SK-N-SH (cell line): ENCODE results near the gene REEP3. TPM values are rescaled to one million over a fixed set of nuclear protein-coding genes. Genes with fewer than 3 reads are reported as not detected.
"Not testable (repeated sequence)": the region's sequence is repeated elsewhere in the genome, so short reads cannot be mapped to it uniquely, and the experiment has no call there.

ENCODE experiments used
- CTCF ChIA-PET: fragments of 300-600, 350-600 bp; formaldehyde crosslinking; extraction: SDS; loops from one replicate; lab custom pipeline; 2021; lab: Yijun Ruan, JAX
- POLR2A ChIA-PET: fragments of 350-600 bp; sonication (Branson Sonifier 250); formaldehyde crosslinking; extraction: SDS; loops from one replicate; lab custom pipeline; 2020; ENCODE audit warnings: antibody characterized with exemption, inconsistent platforms; lab: Yijun Ruan, JAX
- DNase-seq: peaks from one replicate; pipeline ENCODE4 v3.0.0; 2012
- H2AFZ ChIP-seq: fragments of 200-600 bp; sonication (generic); 2 replicates; pipeline ENCODE4 v1.8.1; 2016; ENCODE audit warnings: antibody characterized with exemption, mild to moderate bottlenecking, low read depth
- H3F3A ChIP-seq: fragments of 200-600 bp; sonication (generic); replicated peaks from 2 replicates; pipeline ENCODE3; 2016; ENCODE audit warnings: antibody characterized with exemption, mild to moderate bottlenecking; ENCODE audit not compliant: insufficient read depth
- H3K27ac ChIP-seq, 2 experiments: fragments of 200-500 bp in 1 of 2; fragments of 200-600 bp in 1 of 2; sonication (Bioruptor generic) in 1 of 2; sonication (generic), shearing (Covaris generic) in 1 of 2; 2 replicates each; pipeline versions ENCODE4 v1.5.1 to v1.6.1; 2014 to 2016; ENCODE audit warnings: low read depth in 2 of 2, inconsistent platforms in 1 of 2, low read length in 1 of 2, mild to moderate bottlenecking in 1 of 2, mixed read lengths in 1 of 2
- H3K27me3 ChIP-seq: fragments of 200-600 bp; sonication (generic), shearing (Covaris generic); 2 replicates; pipeline ENCODE4 v1.6.1; 2016; ENCODE audit warnings: mixed run types; ENCODE audit not compliant: insufficient read depth
- H3K36me3 ChIP-seq, 2 experiments: fragments of 200-500 bp in 1 of 2; fragments of 200-600 bp in 1 of 2; sonication (Bioruptor generic) in 1 of 2; sonication (generic) in 1 of 2; replicated peaks in 1 of 2; 2 replicates each; pipeline versions ENCODE3 to v1.5.1; 2014 to 2016; ENCODE audit warnings: low read length in 1 of 2, mild to moderate bottlenecking in 1 of 2; ENCODE audit not compliant: insufficient read depth in 2 of 2, control insufficient read depth in 1 of 2
- H3K4me1 ChIP-seq, 2 experiments: fragments of 200-500 bp in 1 of 2; fragments of 200-600 bp in 1 of 2; sonication (Bioruptor generic) in 1 of 2; sonication (generic), shearing (Covaris generic) in 1 of 2; 2 replicates each; pipeline versions ENCODE4 v1.5.1 to v1.6.1; 2014 to 2016; ENCODE audit warnings: low read depth in 1 of 2, low read length in 1 of 2, mixed run types in 1 of 2; ENCODE audit not compliant: insufficient read depth in 2 of 2, control insufficient read depth in 1 of 2
- H3K4me2 ChIP-seq: fragments of 200-600 bp; sonication (generic), shearing (Covaris generic); 2 replicates; pipeline ENCODE4 v1.6.1; 2017; ENCODE audit warnings: mixed run types
- H3K4me3 ChIP-seq, 2 experiments: fragments of 200-500 bp in 1 of 2; fragments of 200-600 bp in 1 of 2; sonication (Bioruptor generic) in 1 of 2; sonication (generic), shearing (Covaris generic) in 1 of 2; 2 replicates each; pipeline versions ENCODE4 v1.5.1 to v1.8.1; 2014 to 2016; ENCODE audit warnings: low read depth in 2 of 2, inconsistent platforms in 1 of 2, low read length in 1 of 2, mild to moderate bottlenecking in 1 of 2, mixed read lengths in 1 of 2, moderate library complexity in 1 of 2
- H3K79me2 ChIP-seq: fragments of 200-600 bp; sonication (generic); 2 replicates; pipeline ENCODE4 v1.8.1; 2017; ENCODE audit warnings: mild to moderate bottlenecking; ENCODE audit not compliant: insufficient read depth
- H3K9ac ChIP-seq: fragments of 200-600 bp; sonication (generic); 2 replicates; pipeline ENCODE4 v1.6.1; 2017; ENCODE audit warnings: mixed run types
- H3K9me2 ChIP-seq: fragments of 200-600 bp; sonication (generic); 2 replicates; pipeline ENCODE4 v1.6.1; 2017; ENCODE audit warnings: mixed run types
- H3K9me3 ChIP-seq: fragments of 200-600 bp; sonication (generic); 2 replicates; pipeline ENCODE4 v1.6.1; 2017; ENCODE audit warnings: mixed run types, mild to moderate bottlenecking, moderate library complexity
- H4K20me1 ChIP-seq: fragments of 200-600 bp; sonication (generic); 2 replicates; pipeline ENCODE4 v1.6.1; 2017; ENCODE audit warnings: mild to moderate bottlenecking, mixed run types; ENCODE audit not compliant: insufficient read depth
- CHD2 ChIP-seq: fragments of 150-350 bp; IDR thresholded peaks from 2 replicates; pipeline ENCODE4 v1.6.1; 2018; ENCODE audit warnings: low read length; ENCODE audit not compliant: partially characterized antibody
- EZH2phosphoT487 ChIP-seq: fragments of 200-600 bp; sonication (generic); IDR thresholded peaks from 2 replicates; pipeline ENCODE4 v1.6.1; 2017; ENCODE audit warnings: low read depth, mixed run types, mild to moderate bottlenecking, antibody characterized with exemption, moderate library complexity, borderline replicate concordance
- FOSL2 ChIP-seq: IDR thresholded peaks from 2 replicates; pipeline ENCODE4 v1.4.0; 2012; ENCODE audit warnings: low read depth, mild to moderate bottlenecking, moderate library complexity, borderline replicate concordance
- GABPA ChIP-seq: IDR thresholded peaks from 2 replicates; pipeline ENCODE4 v1.4.0; 2012; ENCODE audit warnings: low read depth, mild to moderate bottlenecking
- GATA2 ChIP-seq: sonication (generic); formaldehyde crosslinking; IDR thresholded peaks from 2 replicates; pipeline ENCODE4 v1.5.0; 2020; ENCODE audit warnings: mild to moderate bottlenecking, missing genetic modification reagents
- JUND ChIP-seq: IDR thresholded peaks from 2 replicates; pipeline ENCODE4 v1.4.0; 2012
- MEF2A ChIP-seq: IDR thresholded peaks from 2 replicates; pipeline ENCODE4 v1.4.0; 2012; ENCODE audit warnings: low read depth, borderline replicate concordance
- SMC3 ChIP-seq: IDR thresholded peaks from 2 replicates; pipeline ENCODE4 v1.6.1; 2012; ENCODE audit warnings: low read depth, low read length, improper control_type of control experiment
- TAF1 ChIP-seq: IDR thresholded peaks from 2 replicates; pipeline ENCODE4 v1.6.1; 2012; ENCODE audit warnings: low read depth, mild to moderate bottlenecking, low read length, moderate library complexity, borderline replicate concordance
- YY1 ChIP-seq: IDR thresholded peaks from 2 replicates; pipeline ENCODE4 v1.4.0; 2012; ENCODE audit warnings: low read depth, mild to moderate bottlenecking
- WGBS: methylation state at CpG from one replicate; pipeline ENCODE4 v1.1.6; 2017; ENCODE audit warnings: low lambda C conversion rate; 5-methylcytosine and 5-hydroxymethylcytosine counted together
- polyA plus RNA-seq, 3 experiments: library from polyadenylated mRNA; depleted of rRNA; stranded (reverse); fragments of >200 nt; gene quantifications; 2 replicates each; pipeline ENCODE4 v1.2.3, GENCODE V29; 2012
- TF ChIP-seq, protein P1 (sequence below): IDR thresholded peaks from 2 replicates; pipeline ENCODE4 v1.4.0; 2012; ENCODE audit warnings: low read depth
- TF ChIP-seq, protein P2 (sequence below): IDR thresholded peaks from 2 replicates; pipeline ENCODE4; 2012
- TF ChIP-seq, protein P3 (sequence below): IDR thresholded peaks from 2 replicates; pipeline ENCODE4 v1.4.0; 2012; ENCODE audit warnings: low read depth, borderline replicate concordance
- TF ChIP-seq, protein P4 (sequence below): fragments of 150-350 bp; IDR thresholded peaks from 2 replicates; pipeline ENCODE4 v1.6.1; 2017; ENCODE audit warnings: antibody characterized with exemption, low read length, low read depth, borderline replicate concordance
- TF ChIP-seq, protein P5 (sequence below): IDR thresholded peaks from 2 replicates; pipeline ENCODE4 v1.6.1; 2012; ENCODE audit warnings: mild to moderate bottlenecking, low read depth, low read length, moderate library complexity

The REEP3 gene
- polyA plus RNA-seq, 1 of the 3 experiments (the other 2 are of a cell fraction) = 7.6 TPM

DNA sequence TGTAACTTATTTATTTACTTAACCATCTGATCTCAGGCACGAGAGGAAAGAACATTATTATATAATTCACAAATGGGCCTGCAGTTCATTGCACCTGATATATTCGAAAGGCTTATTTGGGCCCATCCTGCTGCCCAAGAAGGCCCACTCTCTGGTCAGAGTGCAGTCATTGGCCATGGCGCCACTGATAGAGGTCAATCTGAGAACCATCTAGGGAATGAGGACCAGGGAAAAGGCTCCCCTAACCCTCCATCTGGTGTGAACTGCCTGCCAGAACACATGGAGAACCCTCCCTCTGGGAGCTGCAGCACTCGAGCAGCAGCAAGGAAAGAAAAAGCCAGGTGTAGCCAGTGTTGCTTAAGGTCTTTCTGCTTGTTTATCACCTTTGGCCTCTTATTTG is 136.6 kb downstream of the REEP3 start:
- Histone ChIP-seq H3F3A (no peaks in the 10 kb centered on the region), H3K4me2 (no peak overlapping the region), H3K79me2 (no peaks in the 10 kb centered on the region), H3K9me3 (no peaks in the 10 kb centered on the region), H3K9me2 (no peaks in the 10 kb centered on the region), H2AFZ (no peak overlapping the region)
- no peak for DNase-seq
- TF ChIP-seq GABPA = no peak
- no peak for TF ChIP-seq JUND
- no peak for TF ChIP-seq MEF2A
- TF ChIP-seq, all 33 proteins: peak for 0
- Histone ChIP-seq H3K36me3 (no peaks in the 10 kb centered on the region), H3K4me3 (no peak overlapping the region), H4K20me1 (no peaks in the 10 kb centered on the region), H3K27me3 (no peaks in the 10 kb centered on the region), H3K4me1 (peaks cover 0 to 3% of the 10 kb centered on the region in 2 experiments; a peak in 1 of 4 replicates), H3K27ac (no peak overlapping the region), H3K9ac (no peak overlapping the region)
- POLR2A ChIA-PET = no interaction called here
- WGBS = 76% methylated on average over 3 of the region's 4 CpGs
- CTCF ChIA-PET = interaction anchor here (1.0 to 1.3 kb wide), 2 partner anchors 11 to 24 kb away, joined by 3 read pairs; no protein-coding TSS in a partner anchor

DNA sequence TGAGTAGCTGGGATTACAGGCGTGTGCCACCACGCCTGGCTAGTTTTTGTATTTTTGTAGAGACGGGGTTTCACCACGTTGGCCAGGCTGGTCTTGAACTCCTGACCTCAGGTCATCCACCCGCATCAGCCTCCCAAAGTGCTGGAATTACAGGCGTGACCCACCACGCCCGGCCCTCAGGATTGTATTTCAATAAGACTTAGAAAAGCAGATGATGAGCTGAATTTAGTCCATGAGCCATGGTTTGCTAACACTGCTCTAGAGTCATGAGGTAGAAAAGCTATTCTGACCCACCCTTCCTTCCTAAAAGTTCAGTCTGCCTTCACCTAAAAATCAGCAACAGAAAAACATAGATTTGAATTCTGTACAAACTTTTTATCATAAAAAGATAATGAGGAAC is 139.7 kb downstream of the REEP3 start:
- H3K27ac ChIP-seq, H3F3A ChIP-seq, DNase-seq, H3K4me3 ChIP-seq, H3K36me3 ChIP-seq, H3K27me3 ChIP-seq, H3K4me2 ChIP-seq, H3K9ac ChIP-seq, POLR2A ChIA-PET, H4K20me1 ChIP-seq, H3K9me2 ChIP-seq, H3K79me2 ChIP-seq, H2AFZ ChIP-seq, H3K9me3 ChIP-seq: not testable (repeated sequence)
- CTCF ChIA-PET = interaction anchor here (2.0 kb wide), 2 partner anchors 59 to 494 kb away, joined by 5 to 7 read pairs; no protein-coding TSS in a partner anchor
- WGBS = 94% methylated on average over 8 of the region's 8 CpGs
- peaks cover 3 to 14% of the 10 kb centered on the region in 2 experiments; a peak in 2 of 4 replicates for H3K4me1 ChIP-seq

DNA sequence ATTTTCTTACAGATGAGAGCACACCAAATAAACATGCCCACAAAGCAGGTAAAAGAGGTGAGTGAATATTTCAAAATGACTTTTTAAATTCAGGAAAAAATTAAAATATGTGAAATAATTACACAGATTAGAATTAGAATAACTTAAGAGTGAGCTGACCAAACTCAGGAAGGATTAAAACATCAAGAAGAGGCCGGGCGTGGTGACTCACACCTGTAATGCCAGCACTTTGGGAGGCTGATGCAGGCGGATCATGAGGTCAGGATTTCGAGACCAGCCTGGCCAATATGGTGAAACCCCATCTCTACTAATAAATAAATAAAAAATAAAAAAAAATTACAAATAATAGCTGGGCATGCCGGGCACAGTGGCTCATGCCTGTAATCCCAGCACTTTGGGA is 140.1 kb downstream of the REEP3 start:
- no peak overlapping the region for H3K4me2 ChIP-seq
- no peaks in the 10 kb centered on the region for H3K79me2 ChIP-seq
- H3K36me3 ChIP-seq = no peaks in the 10 kb centered on the region
- H3K9me2 ChIP-seq = no peaks in the 10 kb centered on the region
- no peak for DNase-seq
- no peak overlapping the region for H2AFZ ChIP-seq
- H3K27me3 ChIP-seq = no peaks in the 10 kb centered on the region
- peaks cover 1% of the 10 kb centered on the region for H3F3A ChIP-seq
- ChIA-PET CTCF (interaction anchor here (2.0 kb wide), 1 partner anchor 59 kb away, joined by 7 read pairs; no protein-coding TSS in a partner anchor), POLR2A (no interaction called here)
- H3K27ac ChIP-seq = no peak overlapping the region
- H3K4me1 ChIP-seq = peaks cover 3 to 14% of the 10 kb centered on the region in 2 experiments; a peak in 2 of 4 replicates
- no peak overlapping the region for H3K4me3 ChIP-seq
- no peak overlapping the region for H3K9ac ChIP-seq
- no peaks in the 10 kb centered on the region for H3K9me3 ChIP-seq
- H4K20me1 ChIP-seq = no peaks in the 10 kb centered on the region
- WGBS = 86% methylated on average over 5 of the region's 5 CpGs
- TF ChIP-seq FOSL2 = no peak
- no peak for TF ChIP-seq EZH2phosphoT487
- TF ChIP-seq, protein P1, sequence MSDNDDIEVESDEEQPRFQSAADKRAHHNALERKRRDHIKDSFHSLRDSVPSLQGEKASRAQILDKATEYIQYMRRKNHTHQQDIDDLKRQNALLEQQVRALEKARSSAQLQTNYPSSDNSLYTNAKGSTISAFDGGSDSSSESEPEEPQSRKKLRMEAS = no peak
- no peak for TF ChIP-seq GATA2 (CRISPR knock-in tag)
- no peak for TF ChIP-seq SMC3
- TF ChIP-seq, protein P2, sequence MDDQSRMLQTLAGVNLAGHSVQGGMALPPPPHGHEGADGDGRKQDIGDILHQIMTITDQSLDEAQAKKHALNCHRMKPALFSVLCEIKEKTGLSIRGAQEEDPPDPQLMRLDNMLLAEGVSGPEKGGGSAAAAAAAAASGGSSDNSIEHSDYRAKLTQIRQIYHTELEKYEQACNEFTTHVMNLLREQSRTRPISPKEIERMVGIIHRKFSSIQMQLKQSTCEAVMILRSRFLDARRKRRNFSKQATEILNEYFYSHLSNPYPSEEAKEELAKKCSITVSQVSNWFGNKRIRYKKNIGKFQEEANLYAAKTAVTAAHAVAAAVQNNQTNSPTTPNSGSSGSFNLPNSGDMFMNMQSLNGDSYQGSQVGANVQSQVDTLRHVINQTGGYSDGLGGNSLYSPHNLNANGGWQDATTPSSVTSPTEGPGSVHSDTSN = no peak
- TF ChIP-seq, protein P3, sequence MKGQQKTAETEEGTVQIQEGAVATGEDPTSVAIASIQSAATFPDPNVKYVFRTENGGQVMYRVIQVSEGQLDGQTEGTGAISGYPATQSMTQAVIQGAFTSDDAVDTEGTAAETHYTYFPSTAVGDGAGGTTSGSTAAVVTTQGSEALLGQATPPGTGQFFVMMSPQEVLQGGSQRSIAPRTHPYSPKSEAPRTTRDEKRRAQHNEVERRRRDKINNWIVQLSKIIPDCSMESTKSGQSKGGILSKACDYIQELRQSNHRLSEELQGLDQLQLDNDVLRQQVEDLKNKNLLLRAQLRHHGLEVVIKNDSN = no peak
- no peak for TF ChIP-seq MEF2A
- TF ChIP-seq, protein P4, sequence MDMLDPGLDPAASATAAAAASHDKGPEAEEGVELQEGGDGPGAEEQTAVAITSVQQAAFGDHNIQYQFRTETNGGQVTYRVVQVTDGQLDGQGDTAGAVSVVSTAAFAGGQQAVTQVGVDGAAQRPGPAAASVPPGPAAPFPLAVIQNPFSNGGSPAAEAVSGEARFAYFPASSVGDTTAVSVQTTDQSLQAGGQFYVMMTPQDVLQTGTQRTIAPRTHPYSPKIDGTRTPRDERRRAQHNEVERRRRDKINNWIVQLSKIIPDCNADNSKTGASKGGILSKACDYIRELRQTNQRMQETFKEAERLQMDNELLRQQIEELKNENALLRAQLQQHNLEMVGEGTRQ = no peak
- no peak for TF ChIP-seq GABPA
- TF ChIP-seq CHD2 = no peak
- TF ChIP-seq TAF1 = no peak
- TF ChIP-seq, protein P5, sequence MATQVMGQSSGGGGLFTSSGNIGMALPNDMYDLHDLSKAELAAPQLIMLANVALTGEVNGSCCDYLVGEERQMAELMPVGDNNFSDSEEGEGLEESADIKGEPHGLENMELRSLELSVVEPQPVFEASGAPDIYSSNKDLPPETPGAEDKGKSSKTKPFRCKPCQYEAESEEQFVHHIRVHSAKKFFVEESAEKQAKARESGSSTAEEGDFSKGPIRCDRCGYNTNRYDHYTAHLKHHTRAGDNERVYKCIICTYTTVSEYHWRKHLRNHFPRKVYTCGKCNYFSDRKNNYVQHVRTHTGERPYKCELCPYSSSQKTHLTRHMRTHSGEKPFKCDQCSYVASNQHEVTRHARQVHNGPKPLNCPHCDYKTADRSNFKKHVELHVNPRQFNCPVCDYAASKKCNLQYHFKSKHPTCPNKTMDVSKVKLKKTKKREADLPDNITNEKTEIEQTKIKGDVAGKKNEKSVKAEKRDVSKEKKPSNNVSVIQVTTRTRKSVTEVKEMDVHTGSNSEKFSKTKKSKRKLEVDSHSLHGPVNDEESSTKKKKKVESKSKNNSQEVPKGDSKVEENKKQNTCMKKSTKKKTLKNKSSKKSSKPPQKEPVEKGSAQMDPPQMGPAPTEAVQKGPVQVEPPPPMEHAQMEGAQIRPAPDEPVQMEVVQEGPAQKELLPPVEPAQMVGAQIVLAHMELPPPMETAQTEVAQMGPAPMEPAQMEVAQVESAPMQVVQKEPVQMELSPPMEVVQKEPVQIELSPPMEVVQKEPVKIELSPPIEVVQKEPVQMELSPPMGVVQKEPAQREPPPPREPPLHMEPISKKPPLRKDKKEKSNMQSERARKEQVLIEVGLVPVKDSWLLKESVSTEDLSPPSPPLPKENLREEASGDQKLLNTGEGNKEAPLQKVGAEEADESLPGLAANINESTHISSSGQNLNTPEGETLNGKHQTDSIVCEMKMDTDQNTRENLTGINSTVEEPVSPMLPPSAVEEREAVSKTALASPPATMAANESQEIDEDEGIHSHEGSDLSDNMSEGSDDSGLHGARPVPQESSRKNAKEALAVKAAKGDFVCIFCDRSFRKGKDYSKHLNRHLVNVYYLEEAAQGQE = no peak
- no peak for TF ChIP-seq YY1
